SKM-1 treated with dmso at 0.1 percent for 144 hours (cell line): Measurements from ENCODE around the gene STX11.

Source experiments
- DNase-seq: peaks from one replicate; lab custom pipeline; 2025; ENCODE audit not compliant: unreplicated experiment; lab: John Stamatoyannopoulos, UW

The STX11 gene

DNA sequence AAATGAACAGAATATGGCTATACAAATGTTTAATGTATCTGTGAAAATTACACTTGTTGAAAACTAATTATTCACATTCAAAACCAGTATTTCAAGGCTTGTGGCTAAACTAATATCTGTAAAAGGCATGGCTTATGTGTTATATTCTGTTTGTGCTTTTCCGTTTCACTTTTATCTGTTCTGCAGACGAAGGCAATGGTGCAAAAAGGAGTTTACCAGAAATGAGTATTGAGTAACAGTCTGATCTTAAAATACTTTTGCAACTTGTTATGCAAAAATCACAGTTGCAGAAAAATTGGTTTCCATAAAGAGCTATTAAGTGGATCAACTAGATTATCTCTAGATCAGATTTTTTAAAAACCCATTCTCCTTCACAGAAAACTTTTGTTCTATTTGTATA lies 9.4 kb upstream of the STX11 start:
- DNase-seq: no peak

DNA sequence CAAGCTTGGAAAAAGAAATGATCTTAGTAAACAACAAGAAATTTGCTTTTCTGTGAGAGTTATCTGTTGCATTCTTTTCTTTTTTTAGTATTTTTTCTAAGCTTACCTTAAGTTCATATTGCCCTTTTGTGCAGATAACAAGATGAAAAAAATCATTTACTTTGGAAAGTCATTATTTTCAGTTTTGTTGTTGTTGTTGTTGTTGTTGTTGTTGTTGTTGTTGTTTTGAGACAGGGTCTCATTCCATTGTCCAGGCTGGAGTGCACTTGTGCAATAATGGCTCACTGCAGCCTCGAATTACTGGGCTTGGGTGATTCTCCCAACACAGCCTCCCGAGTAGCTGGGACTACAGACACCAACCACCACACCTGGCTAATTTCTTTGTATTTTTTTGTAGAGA lies 8.8 kb upstream of the STX11 start:
- DNase-seq: no peak

DNA sequence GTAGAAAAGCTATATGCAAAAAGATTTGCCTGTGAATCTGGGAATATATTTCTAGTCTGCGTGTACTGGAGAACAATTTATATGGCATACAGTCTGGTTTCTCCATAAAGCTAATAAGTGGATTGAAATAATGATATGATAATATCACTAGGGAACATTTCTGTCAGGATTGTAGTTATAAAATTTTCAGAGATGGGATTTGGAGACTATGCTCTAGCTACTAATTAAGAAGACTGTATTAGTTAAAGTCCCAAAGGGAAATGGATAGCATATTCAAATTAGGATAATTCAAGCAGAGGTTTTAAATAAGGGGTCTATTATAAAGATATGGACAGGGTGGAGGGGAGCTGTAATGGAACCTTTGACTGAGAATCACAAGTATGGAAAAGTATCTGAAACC lies 7.2 kb upstream of the STX11 start:
- DNase-seq: no peak

DNA sequence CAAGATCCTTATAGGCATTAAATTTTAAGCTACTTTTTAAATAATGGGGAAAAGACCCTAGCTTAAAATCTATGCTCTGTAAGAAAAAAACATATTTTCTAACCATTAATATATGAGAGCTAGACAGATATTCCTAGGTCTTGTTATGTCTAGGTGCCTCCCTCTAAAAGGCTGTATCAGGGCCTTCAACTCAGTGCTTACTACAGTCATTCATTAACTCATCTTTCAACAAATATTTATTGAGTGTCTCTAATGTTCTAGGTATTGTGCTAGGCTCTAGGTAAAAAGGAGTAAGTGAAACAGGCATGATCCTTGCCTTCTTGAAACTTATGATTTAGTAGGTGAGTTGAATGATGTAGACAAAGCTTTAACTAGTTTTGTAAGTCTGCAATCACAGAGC lies 6.4 kb upstream of the STX11 start:
- no peak for DNase-seq

DNA sequence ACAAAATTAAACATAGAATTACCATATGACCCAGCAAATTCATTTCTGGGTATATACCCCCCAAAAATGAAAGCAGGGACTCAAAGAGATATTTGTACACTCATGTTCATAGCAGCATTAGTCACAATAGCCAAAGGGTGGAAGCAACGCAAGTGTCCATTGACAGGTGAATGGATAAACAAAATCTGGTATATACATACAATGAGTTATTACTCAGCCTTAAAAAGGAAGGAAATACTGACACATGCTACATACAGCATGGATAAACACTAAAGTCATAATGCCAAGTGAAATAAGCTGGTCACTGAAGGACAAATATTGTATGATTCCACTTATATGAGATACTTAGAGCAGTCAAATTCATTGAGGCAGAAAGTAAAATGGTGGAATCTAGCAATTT lies 5.3 kb upstream of the STX11 start:
- no peak for DNase-seq

DNA sequence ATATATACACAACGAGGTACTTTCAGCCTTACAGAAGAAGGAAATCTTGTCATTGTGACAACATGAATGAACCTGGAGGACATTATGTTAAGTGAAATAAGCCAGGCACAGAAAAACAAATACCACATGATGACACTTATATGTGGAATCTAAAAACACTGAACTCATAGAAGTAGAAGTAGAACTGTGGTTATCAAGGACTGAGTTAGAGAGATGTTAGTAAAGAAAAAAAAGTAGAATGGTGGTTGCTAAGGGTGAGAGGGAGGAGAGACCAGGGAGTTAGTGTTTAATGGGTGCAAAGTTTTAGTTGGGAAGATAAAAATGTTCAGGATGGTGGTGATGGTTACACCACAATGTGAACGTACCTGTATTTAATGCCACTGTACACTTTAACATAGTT lies 4.8 kb upstream of the STX11 start:
- no peak for DNase-seq

DNA sequence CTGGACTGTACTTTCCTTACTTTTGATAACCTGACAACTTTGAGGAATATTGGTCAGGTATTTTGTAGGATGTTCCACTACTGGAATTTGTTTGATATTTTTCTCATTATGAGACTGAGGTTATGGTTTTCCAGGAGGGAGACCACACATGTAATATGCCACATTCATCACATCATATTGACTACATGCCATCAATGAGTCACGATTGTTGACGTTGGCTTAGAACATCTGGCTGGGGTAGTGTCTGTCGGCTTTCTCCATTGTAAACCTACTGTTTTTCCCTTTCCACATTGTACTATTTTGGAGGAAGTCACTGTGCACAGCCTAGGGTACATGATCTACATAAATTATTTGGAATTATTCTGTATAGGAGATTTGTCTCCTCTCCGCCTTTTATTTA lies 1.4 kb upstream of the STX11 start:
- DNase-seq: no peak

DNA sequence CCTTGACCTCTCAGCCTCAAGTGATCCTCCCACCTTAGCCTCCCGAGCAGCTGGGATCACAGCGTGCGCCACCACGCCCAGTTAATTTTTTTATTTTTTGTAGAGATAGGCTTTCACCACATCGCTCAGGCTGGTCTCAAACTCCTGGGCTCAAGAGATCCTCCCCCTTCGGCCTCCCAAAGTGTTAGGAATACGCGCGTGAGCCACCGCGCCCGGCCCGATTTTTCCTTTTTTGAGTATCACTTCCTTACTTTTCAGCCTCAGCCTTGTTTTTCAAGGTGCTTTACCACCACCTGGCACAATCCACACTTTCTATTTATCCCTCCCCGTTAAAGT lies 791 bp upstream of the STX11 start:
- DNase-seq: no peak

DNA sequence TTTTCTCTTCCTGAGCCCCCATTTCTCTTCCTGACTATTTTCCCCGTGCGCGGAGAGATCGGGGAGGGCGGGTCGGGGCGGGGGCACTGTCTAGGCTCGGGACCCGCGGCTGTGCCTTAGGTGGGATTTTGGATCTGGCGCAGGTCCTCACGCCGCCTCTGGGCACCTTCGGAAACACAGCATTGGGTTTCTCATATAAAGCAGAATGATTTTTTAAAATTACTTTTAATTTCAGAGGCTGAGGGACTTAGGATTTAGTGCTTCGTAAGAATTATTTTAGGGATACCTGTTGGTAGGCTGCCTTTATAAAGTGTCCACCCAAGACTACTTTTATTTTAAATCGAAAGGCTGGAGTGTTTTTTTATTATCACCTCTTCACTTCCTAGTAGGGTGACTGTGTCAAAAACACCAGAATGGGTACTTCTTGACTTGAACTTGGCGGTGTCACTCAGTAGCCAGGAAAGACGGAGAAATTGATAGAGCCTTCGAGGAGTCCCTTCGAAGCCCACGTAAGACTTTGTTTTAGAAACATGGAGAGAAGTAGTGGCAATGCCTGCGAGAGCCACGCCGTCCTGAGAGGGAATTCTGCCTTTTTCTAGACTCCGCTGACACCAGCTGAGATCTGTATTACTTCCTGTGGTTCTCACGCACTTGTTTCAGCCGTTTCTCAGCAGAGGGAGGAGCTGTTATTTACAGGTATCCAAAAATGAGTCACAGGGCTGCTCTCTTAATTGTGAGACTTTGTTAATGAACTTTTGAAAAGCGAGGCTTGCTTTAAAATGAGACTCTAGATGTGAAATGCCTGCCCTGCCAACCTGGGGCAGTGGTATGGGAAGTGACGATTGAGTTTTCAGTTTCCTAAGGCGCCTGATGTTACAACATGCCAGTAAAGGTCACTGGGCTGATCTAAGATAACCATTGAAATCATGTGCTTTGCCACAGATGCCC lies 667 bp downstream of the STX11 start:
- DNase-seq: peak; percentile 58

DNA sequence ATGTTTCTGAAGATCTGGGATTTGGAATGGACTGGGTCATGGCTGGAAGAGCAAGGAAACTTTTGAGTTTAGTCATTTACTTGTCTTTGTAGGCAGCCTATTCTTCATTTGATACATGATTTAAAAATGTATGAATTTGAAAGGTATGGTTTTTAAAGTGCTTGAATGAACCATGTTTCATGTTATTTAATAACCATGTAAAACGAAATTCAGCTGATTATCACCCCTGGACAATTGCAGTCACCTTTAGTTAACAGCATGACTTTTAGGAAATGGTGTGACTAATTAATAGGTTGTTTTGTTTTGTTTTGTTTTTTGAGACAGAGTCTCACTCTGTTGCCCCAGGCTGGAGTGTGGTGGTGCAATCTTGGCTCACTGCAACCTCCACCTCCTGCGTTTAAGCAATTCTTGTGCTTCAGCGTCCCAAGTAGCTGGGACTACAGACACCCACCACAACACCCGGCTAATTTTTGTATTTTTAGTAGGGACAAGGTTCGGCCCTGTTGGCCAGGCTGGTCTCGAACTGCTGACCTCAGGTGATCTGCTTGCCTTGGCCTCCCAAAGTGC lies 2.1 kb downstream of the STX11 start:
- DNase-seq: no peak

DNA sequence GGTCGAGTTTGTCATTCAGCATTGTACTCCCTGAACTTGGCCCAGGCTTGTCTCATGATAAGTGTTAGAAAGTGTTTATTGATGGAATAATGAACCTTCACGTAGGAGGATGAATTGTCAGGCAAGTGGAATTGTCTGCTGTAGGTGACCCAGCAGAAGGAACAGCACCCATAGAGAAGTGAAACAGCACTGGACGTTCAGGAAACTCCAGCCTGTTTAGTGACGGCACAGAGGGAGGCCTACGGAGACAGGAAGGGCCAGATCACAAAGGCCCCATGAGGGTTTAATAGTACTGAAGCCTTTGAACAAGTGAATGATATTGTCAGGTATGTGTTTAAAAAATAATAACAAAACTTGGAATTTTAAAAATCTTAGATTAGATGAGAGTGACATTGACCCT lies 2.9 kb downstream of the STX11 start:
- no peak for DNase-seq

DNA sequence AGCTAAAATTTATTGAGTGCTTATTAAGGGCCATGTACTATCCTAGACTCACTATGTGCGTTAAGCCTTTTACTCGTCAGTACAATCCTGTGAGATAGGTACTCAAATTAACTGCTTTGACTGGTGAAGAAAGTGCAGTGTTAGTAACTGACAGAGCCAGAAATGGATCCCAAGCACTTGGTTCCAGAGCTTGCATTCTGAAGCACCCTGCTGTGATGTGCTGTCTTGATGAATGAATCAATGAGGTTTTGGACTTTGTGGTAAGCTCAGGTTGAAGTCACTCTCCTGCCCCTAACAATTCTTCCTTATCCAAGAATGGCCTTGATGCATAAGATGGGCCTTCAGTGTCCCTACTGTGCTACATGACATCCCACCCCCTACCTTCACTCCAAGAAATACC lies 3.7 kb downstream of the STX11 start:
- no peak for DNase-seq

DNA sequence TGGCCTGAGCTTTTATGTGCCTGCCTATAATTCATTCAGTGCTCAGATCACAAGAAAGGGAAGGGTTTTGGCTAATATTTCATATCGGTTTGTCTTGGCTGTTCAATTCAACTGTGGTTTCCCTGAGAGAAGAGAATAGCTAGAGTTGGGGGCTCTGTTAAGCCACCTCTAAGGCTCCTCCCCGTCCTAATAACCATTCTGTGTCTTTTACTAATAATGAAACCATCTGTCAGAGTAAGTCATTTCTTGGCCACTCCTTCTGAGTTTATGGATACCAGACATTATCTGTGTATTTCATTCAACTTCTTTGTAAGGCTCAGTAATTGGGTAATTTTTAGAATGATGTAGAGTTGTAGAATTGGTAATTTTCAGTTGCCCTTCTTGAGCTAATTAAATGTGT lies 5.2 kb downstream of the STX11 start:
- no peak for DNase-seq

DNA sequence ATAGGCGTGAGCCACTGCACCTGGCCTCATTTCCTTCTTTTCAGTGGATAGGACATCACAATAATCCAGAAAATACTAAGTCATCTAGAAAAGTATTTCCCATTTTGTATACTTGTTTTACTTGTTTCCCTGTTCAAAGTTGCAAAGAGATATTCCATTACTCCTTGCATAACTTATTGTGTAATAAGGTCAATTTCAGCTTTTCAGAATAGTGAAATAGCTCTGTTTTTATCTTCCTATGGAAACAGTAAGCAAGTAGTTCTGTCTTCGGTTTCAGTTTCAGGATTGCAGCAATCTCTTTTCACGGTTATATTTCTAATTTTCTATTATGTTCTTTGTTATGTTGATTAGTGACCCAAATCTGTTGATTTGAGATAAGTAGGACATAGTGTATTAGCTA lies 6.0 kb downstream of the STX11 start:
- peak; percentile 72 for DNase-seq

DNA sequence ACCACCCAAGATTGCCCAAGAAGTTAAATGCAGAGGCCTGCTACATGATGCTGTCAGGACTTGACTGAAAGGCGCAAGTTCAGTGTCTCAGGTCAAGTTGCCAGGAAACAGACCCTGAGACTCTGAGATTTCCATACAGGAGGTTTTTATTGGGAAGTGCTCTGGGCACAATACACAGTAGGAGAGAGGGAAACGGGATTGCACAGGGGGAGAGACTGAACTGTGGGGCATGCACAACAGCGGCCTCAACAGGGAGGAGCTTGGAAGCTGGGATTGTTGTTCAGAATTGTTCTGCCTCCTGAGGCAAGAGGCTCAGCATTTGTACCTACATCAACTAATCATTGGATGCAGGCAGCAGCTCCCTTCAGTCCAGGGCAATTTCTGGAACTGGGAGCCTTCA lies 6.7 kb downstream of the STX11 start:
- DNase-seq: no peak

DNA sequence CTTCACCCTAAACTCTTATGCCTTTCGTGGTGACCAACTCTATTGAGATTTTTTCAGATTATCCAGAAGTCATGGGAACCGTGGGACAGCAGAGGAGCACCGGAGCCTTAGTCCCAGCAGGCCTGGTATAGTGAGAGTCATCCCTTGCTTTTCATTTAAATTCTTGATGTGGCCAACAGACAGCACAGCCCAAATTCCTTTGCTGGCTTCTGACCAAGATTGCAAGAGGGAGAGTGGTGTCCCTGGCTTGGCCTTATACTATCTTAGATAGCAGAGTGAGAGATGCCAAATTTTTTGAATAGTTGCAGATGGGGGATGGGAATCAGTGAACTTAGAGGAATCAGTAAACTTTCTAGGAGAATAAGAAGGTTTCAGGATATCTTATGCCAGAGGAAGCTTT lies 7.8 kb downstream of the STX11 start:
- DNase-seq: no peak

DNA sequence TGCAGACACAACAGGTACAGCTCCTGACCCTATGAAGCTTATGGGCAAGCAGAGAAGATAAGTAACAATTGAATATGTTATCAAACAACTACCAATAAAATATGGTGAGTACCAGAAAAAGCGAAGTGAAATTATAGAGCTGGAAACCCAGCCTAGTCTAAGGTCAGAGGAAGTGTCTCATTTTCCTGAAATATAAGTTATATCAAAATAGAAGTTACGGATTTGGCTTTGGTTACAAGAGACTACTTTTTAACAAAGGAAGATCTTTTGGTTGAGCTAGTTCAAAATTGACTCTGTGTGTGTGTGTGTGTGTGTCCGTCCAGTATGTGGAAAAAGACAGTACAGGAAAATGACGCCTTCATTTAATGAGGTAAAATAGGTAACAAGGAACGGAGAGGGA lies 8.9 kb downstream of the STX11 start:
- DNase-seq: no peak

DNA sequence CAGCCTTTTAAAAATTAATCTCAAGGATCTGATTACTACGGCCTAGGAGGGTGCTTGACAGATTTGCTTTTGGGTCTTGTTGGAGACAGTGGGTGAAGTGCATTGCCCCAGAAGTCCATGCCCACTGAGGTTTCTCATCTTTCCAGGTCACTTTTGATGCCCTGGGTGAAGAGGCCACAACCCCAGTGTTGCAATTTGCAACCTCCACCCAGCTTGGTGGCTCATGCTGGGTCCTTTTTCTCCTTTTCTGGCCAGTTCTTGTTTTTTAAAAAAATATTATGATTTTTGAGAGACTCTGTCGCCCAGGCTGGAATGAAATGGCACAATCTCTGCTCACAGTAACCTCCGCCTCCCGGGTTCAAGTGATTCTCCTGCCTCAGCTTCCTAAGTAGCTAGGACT lies 9.4 kb downstream of the STX11 start:
- no peak for DNase-seq

DNA sequence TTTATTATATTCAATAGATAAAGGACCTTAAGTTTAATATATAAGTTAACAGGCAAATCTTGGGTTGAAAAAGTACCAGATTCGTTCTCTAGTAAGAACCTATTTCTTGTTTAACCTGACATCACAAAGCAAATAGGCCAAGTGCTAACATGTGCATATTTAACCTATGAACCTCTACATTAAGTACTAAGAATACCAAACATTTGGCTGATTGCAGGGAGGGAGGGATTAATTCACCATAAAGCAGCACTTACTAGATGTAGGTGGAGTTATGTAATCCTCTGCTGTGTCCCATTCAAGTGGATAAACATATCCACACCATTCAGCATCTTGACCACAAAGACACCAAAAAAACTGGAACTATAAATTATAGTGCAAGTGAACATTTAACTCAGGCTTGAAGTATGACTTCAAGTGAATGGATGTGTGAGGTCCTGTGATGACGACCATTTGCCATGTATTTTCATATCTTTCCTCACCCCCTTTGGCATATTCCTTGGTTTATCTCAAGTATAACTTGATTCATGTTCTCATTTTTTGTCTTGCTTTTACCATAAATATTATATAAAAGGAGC lies 10.2 kb downstream of the STX11 start:
- no peak for DNase-seq

DNA sequence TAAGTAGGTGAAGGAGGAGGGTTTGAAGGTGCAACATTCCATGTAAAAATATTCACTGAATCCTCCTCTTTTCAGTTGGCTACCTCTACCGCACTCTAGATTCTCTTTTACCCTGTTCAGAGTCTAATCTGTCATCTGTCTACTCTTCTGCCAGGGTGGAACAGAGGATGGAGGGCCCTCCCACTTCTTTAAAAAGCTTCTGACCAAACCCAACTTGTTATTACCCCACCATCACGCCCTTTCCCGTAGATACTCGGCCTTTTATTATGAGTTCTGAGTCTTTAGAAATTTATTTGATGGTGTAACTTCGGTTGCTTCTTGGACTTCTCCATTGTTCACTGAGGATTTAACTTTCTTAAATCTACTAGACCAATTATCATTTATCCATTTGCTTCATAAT lies 11.7 kb downstream of the STX11 start:
- DNase-seq: no peak

DNA sequence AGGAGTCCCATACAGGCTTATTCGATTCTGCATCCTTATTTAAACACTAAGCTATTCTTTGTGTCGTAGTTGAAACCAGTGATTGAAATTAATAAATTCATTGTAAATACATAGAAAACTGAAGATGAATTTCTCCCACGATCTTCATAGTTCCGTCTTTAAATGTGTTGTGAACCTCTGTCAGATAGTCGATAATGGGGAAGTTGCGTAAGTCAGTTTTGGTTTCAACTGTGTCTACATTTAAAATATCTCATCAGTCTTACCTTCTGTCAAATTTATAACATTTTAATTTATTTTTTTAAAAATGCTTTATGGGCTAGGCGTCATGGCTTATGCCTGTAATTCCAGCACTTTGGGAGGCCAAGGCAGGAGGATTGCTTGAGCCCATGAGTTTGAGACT lies 12.7 kb downstream of the STX11 start:
- DNase-seq: peak; percentile 75

DNA sequence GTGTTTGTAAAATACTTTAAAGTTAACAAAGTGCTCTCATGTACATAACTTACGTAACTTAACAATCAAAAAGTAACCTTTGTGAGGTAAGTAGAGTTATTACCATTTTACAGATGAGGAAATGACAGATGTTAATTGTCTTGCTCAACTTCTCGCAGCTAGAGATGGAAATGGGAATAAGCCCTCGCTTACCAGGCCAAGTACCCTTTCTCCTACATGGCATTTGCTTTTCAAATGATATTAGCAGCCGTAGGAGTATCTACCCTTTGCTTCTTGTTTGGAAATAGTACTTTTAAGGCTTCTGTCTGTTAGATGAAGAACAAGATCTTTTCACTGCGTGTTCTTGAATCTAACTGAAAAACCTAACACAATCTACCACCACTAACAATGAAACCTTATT lies 15.5 kb downstream of the STX11 start:
- no peak for DNase-seq

DNA sequence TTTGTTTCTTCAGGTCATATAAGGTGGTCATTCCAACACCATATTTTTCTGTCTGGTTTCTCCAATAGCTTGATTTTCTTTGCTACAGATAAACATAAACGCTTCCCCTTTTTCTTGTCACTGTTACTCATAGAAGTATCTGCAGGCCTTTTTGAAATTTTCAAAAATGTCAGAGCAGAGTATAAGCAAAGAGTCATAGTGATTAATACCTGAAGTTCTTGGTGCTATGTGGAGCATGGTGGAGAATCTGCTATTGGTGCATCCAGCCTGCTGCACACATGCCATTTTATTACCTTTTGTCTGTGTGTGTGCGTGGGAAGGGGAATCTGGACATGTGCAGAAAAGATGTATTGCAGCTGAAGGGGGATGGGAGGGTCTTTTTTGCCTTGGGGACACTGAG lies 19.7 kb downstream of the STX11 start:
- DNase-seq: no peak
